Suprapubic skin (tissue), 3 donors: ENCODE results near the gene COPZ1.

Experiments
- CTCF ChIP-seq, 2 donors: fragments of 200-600 bp in 1 of 2; fragments of 450-650 bp in 1 of 2; sonication (generic) in 1 of 2; IDR thresholded peaks; one replicate each; pipeline ENCODE4 v1.5.1; 2016 to 2019; ENCODE audit warnings: antibody characterized with exemption in 2 of 2, mild to moderate bottlenecking in 1 of 2, moderate library complexity in 1 of 2
- POLR2AphosphoS5 ChIP-seq, 3 donors: sonication (generic); formaldehyde crosslinking; IDR thresholded peaks; one replicate each; pipeline ENCODE4 v1.6.1; 2017; ENCODE audit warnings: antibody characterized with exemption in 3 of 3

DNA sequence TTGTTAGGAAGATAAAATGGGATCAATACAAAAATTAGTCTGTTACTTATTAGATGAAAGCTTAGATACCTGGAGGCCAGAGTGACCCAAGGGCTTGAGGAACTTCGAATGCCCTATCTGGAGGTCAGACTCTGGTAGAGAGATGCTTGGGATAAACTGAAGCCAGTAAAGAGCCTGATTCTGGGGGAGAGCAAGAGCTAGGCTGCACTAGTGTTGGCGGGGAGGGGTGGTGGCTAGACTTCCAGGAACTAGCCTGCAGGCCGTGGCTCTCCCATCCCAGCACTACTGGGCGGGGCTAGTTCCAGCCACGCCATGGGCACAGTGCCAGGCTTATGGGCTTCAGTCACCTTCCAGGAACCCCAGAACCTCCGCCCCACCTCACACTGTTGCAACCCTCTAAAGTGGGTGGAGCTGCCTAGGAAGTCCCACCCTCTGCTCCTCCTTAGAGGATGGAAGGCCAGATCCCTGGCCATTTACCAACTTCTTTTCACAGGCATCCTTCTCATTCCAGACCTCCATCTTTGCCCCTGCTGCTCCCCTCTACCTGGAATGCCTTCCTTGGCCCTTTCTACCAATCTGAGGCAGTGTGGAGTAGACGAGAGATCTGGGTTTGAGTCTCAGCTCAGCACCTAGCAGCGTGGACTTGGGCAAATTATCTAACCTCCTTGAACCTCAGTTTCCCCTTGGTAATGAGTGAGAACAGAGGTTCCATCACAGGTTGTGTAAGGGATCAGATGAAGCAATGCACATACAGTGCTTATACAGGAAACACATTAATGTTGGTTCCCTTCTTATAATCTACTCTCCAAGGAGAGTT lies 17.8 kb upstream of the COPZ1 start:
- TF ChIP-seq CTCF (IDR thresholded peaks at IDR 0.05) (no peak), POLR2AphosphoS5 (IDR thresholded peaks at IDR 0.05) (no peak)
